HFF-Myc (cell line): ENCODE results near the gene CCDC174.
A peak's percentile ranks its signal among the peaks of the same experiment; 100 is the strongest.
"Not testable (repeated sequence)": the region's sequence is repeated elsewhere in the genome, so short reads cannot be mapped to it uniquely, and the experiment has no call there.

Experiments used
- DNase-seq: peaks from one replicate; pipeline ENCODE4 v3.0.0-alpha.2; 2011; ENCODE audit warnings: low read depth; ENCODE audit errors: extremely low read depth
- H3K4me3 ChIP-seq: replicated peaks from 2 replicates; pipeline ENCODE4 v1.5.1; 2011; ENCODE audit warnings: low read depth, mild to moderate bottlenecking, control low read depth, low read length
- CTCF ChIP-seq: IDR thresholded peaks from 2 replicates; pipeline ENCODE4 v1.5.1; 2012; ENCODE audit warnings: mild to moderate bottlenecking, low read depth, low read length, control low read depth; ENCODE audit errors: missing control alignments

The CCDC174 gene

GRCh38 chr3:14608298-14608697 lies 43.3 kb upstream of the CCDC174 start:
- peak; percentile 8 for TF ChIP-seq CTCF
- DNase-seq = no peak
- H3K4me3 ChIP-seq = no peak overlapping the region

- not testable (repeated sequence) for DNase-seq
Observed at GRCh38 chr3:14609058-14609457, 42.5 kb upstream of the CCDC174 start.

DNA sequence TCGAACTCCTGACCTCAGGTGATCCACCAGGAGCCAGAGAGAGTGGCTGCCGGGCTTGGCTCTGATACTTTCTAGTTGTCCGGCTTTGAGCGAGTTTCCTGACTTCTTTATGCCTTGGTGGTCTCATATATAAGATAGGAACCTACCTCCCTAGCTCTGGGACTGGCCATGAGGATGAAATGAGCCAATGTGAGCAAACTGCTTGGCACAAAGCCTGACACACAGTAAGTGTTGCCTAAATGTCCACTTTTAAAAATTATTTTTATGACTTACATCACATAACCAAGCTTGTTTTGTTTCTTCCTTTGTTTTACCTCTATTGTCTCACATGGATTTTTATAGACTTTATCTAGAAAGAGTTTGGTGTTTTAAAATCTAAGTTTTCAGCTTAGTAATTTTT lies 42.1 kb upstream of the CCDC174 start:
- H3K4me3 ChIP-seq = no peak overlapping the region
- no peak for DNase-seq
- no peak for TF ChIP-seq CTCF

More at GRCh38 chr3:14609058-14609457, 42.5 kb upstream of the CCDC174 start:
- H3K4me3 ChIP-seq = not testable (repeated sequence)

- DNase-seq = no peak
- TF ChIP-seq CTCF = no peak
- H3K4me3 ChIP-seq = no peak overlapping the region
Observed at GRCh38 chr3:14609941-14610340, 41.6 kb upstream of the CCDC174 start.

- DNase-seq = no peak
- H3K4me3 ChIP-seq = no peak overlapping the region
- no peak for TF ChIP-seq CTCF
Observed at GRCh38 chr3:14614189-14614588, 37.4 kb upstream of the CCDC174 start.

DNA sequence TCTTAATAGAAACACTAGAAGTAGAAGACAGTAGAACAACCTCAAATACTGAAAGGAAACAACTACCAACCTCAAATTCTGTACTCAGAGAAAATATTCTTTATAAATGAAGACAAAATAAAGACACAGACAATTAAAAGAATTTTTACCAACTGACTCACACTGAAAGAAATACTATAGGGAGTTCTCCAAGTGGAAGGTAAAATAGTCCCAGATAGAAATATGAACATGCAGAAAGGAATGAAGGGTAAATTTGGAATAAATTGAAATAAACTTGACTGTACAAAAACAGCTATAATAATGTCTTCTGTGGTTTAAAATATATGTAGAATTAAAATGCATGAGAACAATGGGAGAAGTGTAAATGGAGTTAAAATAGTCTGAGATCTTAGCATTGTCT lies 36.7 kb upstream of the CCDC174 start:
- no peak for DNase-seq
- no peak for TF ChIP-seq CTCF
- H3K4me3 ChIP-seq = no peak overlapping the region

DNA sequence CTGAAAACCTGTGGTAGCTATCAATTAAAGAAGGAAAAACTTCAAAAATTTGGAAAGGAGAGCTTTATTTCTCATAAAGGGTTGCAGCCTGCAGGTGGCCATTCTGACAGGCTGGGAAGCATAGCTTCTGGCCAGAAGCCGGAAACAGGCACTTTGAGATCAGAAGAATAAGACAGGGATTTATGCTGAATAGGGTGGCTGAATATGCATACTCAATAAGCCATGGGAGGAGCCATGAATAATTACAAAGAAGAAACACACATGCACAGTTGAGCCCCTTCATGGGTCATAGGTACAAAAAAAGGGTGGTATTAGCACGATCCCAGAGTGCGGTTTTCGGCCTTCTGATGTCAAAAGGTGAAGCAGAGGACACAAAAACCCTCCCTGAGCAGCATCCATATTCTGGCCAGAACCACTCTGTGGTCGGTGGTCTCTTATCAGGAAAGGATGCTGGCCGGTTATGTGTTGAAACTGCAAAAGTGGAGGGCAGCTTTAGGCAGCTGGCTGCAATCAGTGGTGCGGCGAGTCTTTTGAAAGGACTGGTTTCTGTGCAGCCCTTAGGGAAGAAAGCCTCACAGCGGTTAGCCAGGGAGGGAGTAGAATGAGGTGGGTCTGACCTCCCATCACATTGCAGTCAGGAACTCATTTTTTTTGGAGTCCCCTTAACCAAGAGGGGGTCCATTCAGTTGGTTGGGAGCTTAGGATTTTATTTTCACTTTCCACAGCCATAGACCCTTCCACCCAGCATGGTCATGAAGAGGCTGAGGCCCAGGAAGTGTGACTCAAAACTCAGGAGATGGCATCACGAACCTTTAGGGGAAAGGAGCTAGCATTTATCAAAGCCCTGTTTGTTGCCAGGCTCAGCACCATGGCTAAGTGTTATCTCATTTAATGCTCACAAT lies 34.7 kb upstream of the CCDC174 start:
- no peak for DNase-seq
- H3K4me3 ChIP-seq = no peak overlapping the region
- no peak for TF ChIP-seq CTCF
